Measurements from ENCODE around the gene STAG2.
"Not testable (repeated sequence)": the region's sequence is repeated elsewhere in the genome, so short reads cannot be mapped to it uniquely, and the experiment has no call there.

Gene STAG2

GRCh38 chrX:123961268-123962005 is at the start of gene STAG2:
Gene STAG2 (plus strand): TSS chrX:123961706. CDS start chrX:124022628, 60,922 bp downstream.
- Histone ChIP-seq H3K36me3 (ENCODE audit: control insufficient read depth, low read depth, low read length) (no peaks in the 10 kb centered on the region), H3K27me3 (ENCODE audit: control insufficient read depth, insufficient read depth, low read length) (no peaks in the 10 kb centered on the region), H3K4me1 (ENCODE audit: control insufficient read depth, low read depth, low read length) (peaks cover 8% of the 10 kb centered on the region), H3K9ac (ENCODE audit: low read length) (peak within 1 kb of the TSS; percentile 96), H3K9me3 (ENCODE audit: control insufficient read depth, low read depth, low read length) (peaks cover 14% of the 10 kb centered on the region), H3K4me3 (ENCODE audit: low read length) (peak within 1 kb of the TSS; percentile 94), H3K27ac (ENCODE audit: low read length) (peak within 1 kb of the TSS; percentile 93)

- no peak overlapping the region for H3K27ac ChIP-seq (ENCODE audit: low read length)
These were observed 44.4 kb upstream of the STAG2 start for GRCh38 chrX:123917069-123917468.

GRCh38 chrX:123918106-123918721 is 43.3 kb upstream of the STAG2 start:
- H3K4me3 ChIP-seq (ENCODE audit: low read length): no peak overlapping the region
- no peak overlapping the region for H3K9ac ChIP-seq (ENCODE audit: low read length)
- H3K27me3 ChIP-seq (ENCODE audit: control insufficient read depth, insufficient read depth, low read length): no peaks in the 10 kb centered on the region
- no peaks in the 10 kb centered on the region for H3K36me3 ChIP-seq (ENCODE audit: control insufficient read depth, low read depth, low read length)
- peaks cover 7% of the 10 kb centered on the region for H3K9me3 ChIP-seq (ENCODE audit: control insufficient read depth, low read depth, low read length)
- no peaks in the 10 kb centered on the region for H3K4me1 ChIP-seq (ENCODE audit: control insufficient read depth, low read depth, low read length)
- no peak overlapping the region for H3K27ac ChIP-seq (ENCODE audit: low read length)

More at GRCh38 chrX:123917069-123917468, 44.4 kb upstream of the STAG2 start:
- Histone ChIP-seq H3K36me3 (ENCODE audit: control insufficient read depth, low read depth, low read length) (no peaks in the 10 kb centered on the region), H3K9ac (ENCODE audit: low read length) (no peak overlapping the region), H3K4me3 (ENCODE audit: low read length) (no peak overlapping the region), H3K27me3 (ENCODE audit: control insufficient read depth, insufficient read depth, low read length) (no peaks in the 10 kb centered on the region), H3K9me3 (ENCODE audit: control insufficient read depth, low read depth, low read length) (peaks cover 3% of the 10 kb centered on the region), H3K4me1 (ENCODE audit: control insufficient read depth, low read depth, low read length) (no peaks in the 10 kb centered on the region)

- no peak overlapping the region for H3K27ac ChIP-seq (ENCODE audit: low read length)
- H3K27me3 ChIP-seq (ENCODE audit: control insufficient read depth, insufficient read depth, low read length): no peaks in the 10 kb centered on the region
- no peak overlapping the region for H3K4me3 ChIP-seq (ENCODE audit: low read length)
- H3K36me3 ChIP-seq (ENCODE audit: control insufficient read depth, low read depth, low read length): no peaks in the 10 kb centered on the region
- peaks cover 13% of the 10 kb centered on the region for H3K9me3 ChIP-seq (ENCODE audit: control insufficient read depth, low read depth, low read length)
- no peaks in the 10 kb centered on the region for H3K4me1 ChIP-seq (ENCODE audit: control insufficient read depth, low read depth, low read length)
- H3K9ac ChIP-seq (ENCODE audit: low read length): no peak overlapping the region
These were observed 41.3 kb upstream of the STAG2 start for GRCh38 chrX:123920105-123920785.

- no peak overlapping the region for H3K4me3 ChIP-seq (ENCODE audit: low read length)
- H3K9ac ChIP-seq (ENCODE audit: low read length): no peak overlapping the region
- H3K4me1 ChIP-seq (ENCODE audit: control insufficient read depth, low read depth, low read length): no peaks in the 10 kb centered on the region
- no peak overlapping the region for H3K27ac ChIP-seq (ENCODE audit: low read length)
- H3K9me3 ChIP-seq (ENCODE audit: control insufficient read depth, low read depth, low read length): peaks cover 13% of the 10 kb centered on the region
- H3K36me3 ChIP-seq (ENCODE audit: control insufficient read depth, low read depth, low read length): no peaks in the 10 kb centered on the region
- H3K27me3 ChIP-seq (ENCODE audit: control insufficient read depth, insufficient read depth, low read length): no peaks in the 10 kb centered on the region
These were observed 38.3 kb upstream of the STAG2 start for GRCh38 chrX:123923211-123923610.

- Histone ChIP-seq H3K36me3 (ENCODE audit: control insufficient read depth, low read depth, low read length) (no peaks in the 10 kb centered on the region), H3K9ac (ENCODE audit: low read length) (no peak overlapping the region), H3K4me3 (ENCODE audit: low read length) (no peak overlapping the region), H3K27me3 (ENCODE audit: control insufficient read depth, insufficient read depth, low read length) (no peaks in the 10 kb centered on the region), H3K4me1 (ENCODE audit: control insufficient read depth, low read depth, low read length) (no peaks in the 10 kb centered on the region), H3K27ac (ENCODE audit: low read length) (no peak overlapping the region), H3K9me3 (ENCODE audit: control insufficient read depth, low read depth, low read length) (peaks cover 13% of the 10 kb centered on the region)
These were observed 37.3 kb upstream of the STAG2 start for GRCh38 chrX:123924186-123924585.

GRCh38 chrX:123927845-123928244 is 33.7 kb upstream of the STAG2 start:
- Histone ChIP-seq H3K4me1 (ENCODE audit: control insufficient read depth, low read depth, low read length) (no peaks in the 10 kb centered on the region), H3K9me3 (ENCODE audit: control insufficient read depth, low read depth, low read length) (peaks cover 13% of the 10 kb centered on the region), H3K36me3 (ENCODE audit: control insufficient read depth, low read depth, low read length) (no peaks in the 10 kb centered on the region), H3K4me3 (ENCODE audit: low read length) (no peak overlapping the region), H3K9ac (ENCODE audit: low read length) (no peak overlapping the region), H3K27ac (ENCODE audit: low read length) (no peak overlapping the region), H3K27me3 (ENCODE audit: control insufficient read depth, insufficient read depth, low read length) (no peaks in the 10 kb centered on the region)

- not testable (repeated sequence) for H3K27ac ChIP-seq (ENCODE audit: low read length); H3K36me3 ChIP-seq (ENCODE audit: control insufficient read depth, low read depth, low read length); H3K9ac ChIP-seq (ENCODE audit: low read length); H3K4me3 ChIP-seq (ENCODE audit: low read length); H3K9me3 ChIP-seq (ENCODE audit: control insufficient read depth, low read depth, low read length); H3K4me1 ChIP-seq (ENCODE audit: control insufficient read depth, low read depth, low read length); H3K27me3 ChIP-seq (ENCODE audit: control insufficient read depth, insufficient read depth, low read length)
These were observed 29.5 kb upstream of the STAG2 start for GRCh38 chrX:123932055-123932454.

GRCh38 chrX:123943074-123943473 is 18.4 kb upstream of the STAG2 start:
- H3K9ac ChIP-seq (ENCODE audit: low read length): no peak overlapping the region
- H3K9me3 ChIP-seq (ENCODE audit: control insufficient read depth, low read depth, low read length): peaks cover 10% of the 10 kb centered on the region
- no peaks in the 10 kb centered on the region for H3K36me3 ChIP-seq (ENCODE audit: control insufficient read depth, low read depth, low read length)

GRCh38 chrX:123943488-123943887 is 18.0 kb upstream of the STAG2 start:
- no peak overlapping the region for H3K9ac ChIP-seq (ENCODE audit: low read length)
- H3K27me3 ChIP-seq (ENCODE audit: control insufficient read depth, insufficient read depth, low read length): no peaks in the 10 kb centered on the region
- H3K36me3 ChIP-seq (ENCODE audit: control insufficient read depth, low read depth, low read length): no peaks in the 10 kb centered on the region
- no peak overlapping the region for H3K4me3 ChIP-seq (ENCODE audit: low read length)
- no peaks in the 10 kb centered on the region for H3K4me1 ChIP-seq (ENCODE audit: control insufficient read depth, low read depth, low read length)
- no peak overlapping the region for H3K27ac ChIP-seq (ENCODE audit: low read length)
- peaks cover 10% of the 10 kb centered on the region for H3K9me3 ChIP-seq (ENCODE audit: control insufficient read depth, low read depth, low read length)

More at GRCh38 chrX:123943074-123943473, 18.4 kb upstream of the STAG2 start:
- no peak overlapping the region for H3K27ac ChIP-seq (ENCODE audit: low read length)
- no peaks in the 10 kb centered on the region for H3K4me1 ChIP-seq (ENCODE audit: control insufficient read depth, low read depth, low read length)
- no peak overlapping the region for H3K4me3 ChIP-seq (ENCODE audit: low read length)
- no peaks in the 10 kb centered on the region for H3K27me3 ChIP-seq (ENCODE audit: control insufficient read depth, insufficient read depth, low read length)

GRCh38 chrX:123949846-123950245 is 11.7 kb upstream of the STAG2 start:
- no peaks in the 10 kb centered on the region for H3K36me3 ChIP-seq (ENCODE audit: control insufficient read depth, low read depth, low read length)
- no peak overlapping the region for H3K9ac ChIP-seq (ENCODE audit: low read length)
- H3K4me3 ChIP-seq (ENCODE audit: low read length): no peak overlapping the region
- H3K27me3 ChIP-seq (ENCODE audit: control insufficient read depth, insufficient read depth, low read length): no peaks in the 10 kb centered on the region
- H3K27ac ChIP-seq (ENCODE audit: low read length): no peak overlapping the region
- H3K9me3 ChIP-seq (ENCODE audit: control insufficient read depth, low read depth, low read length): peaks cover 10% of the 10 kb centered on the region
- H3K4me1 ChIP-seq (ENCODE audit: control insufficient read depth, low read depth, low read length): no peaks in the 10 kb centered on the region

Data from iPS-18a (cell line).